Measurements from ENCODE around the gene ZNF397. TPM values are rescaled to one million over a fixed set of nuclear protein-coding genes. Genes with fewer than 3 reads are reported as not detected.

ZNF397 gene
- total and polyA plus RNA-seq, 4 donors, result 3.8 to 20.0 (median 9.6) TPM

- Histone ChIP-seq H3K36me3 (ENCODE audit: control insufficient read depth in 4 of 4, insufficient read depth in 3 of 4, low read depth in 1 of 4, low read length in 3 of 4) (peaks cover 0 to 1% (median 0%) of the 10 kb centered on the region in 4 donors), H3K4me3 (ENCODE audit: low read depth in 1 of 3, low read length in 3 of 3) (no peak overlapping the region), H3K4me1 (ENCODE audit: control insufficient read depth in 4 of 4, insufficient read depth in 4 of 4, low read length in 3 of 4) (no peaks in the 10 kb centered on the region), H3K27me3 (ENCODE audit: control insufficient read depth in 4 of 4, insufficient read depth in 4 of 4, low read length in 3 of 4) (no peaks in the 10 kb centered on the region), H3K27ac (ENCODE audit: low read depth in 1 of 2, low read length in 2 of 2) (no peak overlapping the region), H3K9ac (ENCODE audit: low read depth in 1 of 2, low read length in 2 of 2) (no peak overlapping the region), H3K9me3 (ENCODE audit: control insufficient read depth in 4 of 4, low read length in 3 of 4) (peaks cover 0 to 10% (median 4%) of the 10 kb centered on the region in 4 donors)
- DNase-seq (ENCODE audit: low spot score), result no peak
- WGBS, result 99% methylated on average over 3 of the region's 3 CpGs
- TF ChIP-seq GABPA (IDR thresholded peaks at IDR 0.05 in 1 of 2, conservative IDR thresholded peaks at IDR 0.05 in 1 of 2) (no peak), CTCF (IDR thresholded peaks at IDR 0.05; ENCODE audit: low read depth, low read length, missing input control) (no peak), FOXA1 (IDR thresholded peaks at IDR 0.05) (no peak), TAF1 (conservative IDR thresholded peaks at IDR 0.05) (no peak), EGR1 (IDR thresholded peaks at IDR 0.05; ENCODE audit: low read depth in 2 of 2) (no peak), RXRA (IDR thresholded peaks at IDR 0.05) (no peak), JUND (IDR thresholded peaks at IDR 0.05) (no peak), FOXA2 (IDR thresholded peaks at IDR 0.05) (no peak), NR2F2 (IDR thresholded peaks at IDR 0.05) (no peak)
Measured at GRCh38 chr18:35276267-35276666, 35.4 kb downstream of the ZNF397 start.

- Histone ChIP-seq H3K4me1 (ENCODE audit: control insufficient read depth in 4 of 4, insufficient read depth in 4 of 4, low read length in 3 of 4) (no peaks in the 10 kb centered on the region), H3K27me3 (ENCODE audit: control insufficient read depth in 4 of 4, insufficient read depth in 4 of 4, low read length in 3 of 4) (no peaks in the 10 kb centered on the region), H3K4me3 (ENCODE audit: low read depth in 1 of 3, low read length in 3 of 3) (no peak overlapping the region), H3K9ac (ENCODE audit: low read depth in 1 of 2, low read length in 2 of 2) (no peak overlapping the region), H3K36me3 (ENCODE audit: control insufficient read depth in 4 of 4, insufficient read depth in 3 of 4, low read depth in 1 of 4, low read length in 3 of 4) (peaks cover 0 to 1% (median 0%) of the 10 kb centered on the region in 4 donors), H3K27ac (ENCODE audit: low read depth in 1 of 2, low read length in 2 of 2) (no peak overlapping the region), H3K9me3 (ENCODE audit: control insufficient read depth in 4 of 4, low read length in 3 of 4) (peaks cover 0 to 10% (median 3%) of the 10 kb centered on the region in 4 donors)
- TF ChIP-seq RAD21 (IDR thresholded peaks at IDR 0.05) (no peak), CTCF (IDR thresholded peaks at IDR 0.05; ENCODE audit: low read depth, low read length, missing input control) (no peak), YY1 (IDR thresholded peaks at IDR 0.05) (no peak), NR2F2 (IDR thresholded peaks at IDR 0.05) (no peak), MAX (IDR thresholded peaks at IDR 0.05) (no peak), GABPA (IDR thresholded peaks at IDR 0.05 in 1 of 2, conservative IDR thresholded peaks at IDR 0.05 in 1 of 2) (no peak), RXRA (IDR thresholded peaks at IDR 0.05) (no peak), JUND (IDR thresholded peaks at IDR 0.05) (no peak), HNF4G (IDR thresholded peaks at IDR 0.05) (no peak), FOXA1 (IDR thresholded peaks at IDR 0.05) (no peak), FOXA2 (IDR thresholded peaks at IDR 0.05) (no peak), HNF4A (conservative IDR thresholded peaks at IDR 0.05) (no peak), TAF1 (conservative IDR thresholded peaks at IDR 0.05) (no peak), EGR1 (IDR thresholded peaks at IDR 0.05; ENCODE audit: low read depth in 2 of 2) (no peak), SP1 (IDR thresholded peaks at IDR 0.05) (no peak)
- TF ChIP-seq, protein P1, sequence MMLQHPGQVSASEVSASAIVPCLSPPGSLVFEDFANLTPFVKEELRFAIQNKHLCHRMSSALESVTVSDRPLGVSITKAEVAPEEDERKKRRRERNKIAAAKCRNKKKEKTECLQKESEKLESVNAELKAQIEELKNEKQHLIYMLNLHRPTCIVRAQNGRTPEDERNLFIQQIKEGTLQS (IDR thresholded peaks at IDR 0.05), result no peak
- TF ChIP-seq, protein P2, sequence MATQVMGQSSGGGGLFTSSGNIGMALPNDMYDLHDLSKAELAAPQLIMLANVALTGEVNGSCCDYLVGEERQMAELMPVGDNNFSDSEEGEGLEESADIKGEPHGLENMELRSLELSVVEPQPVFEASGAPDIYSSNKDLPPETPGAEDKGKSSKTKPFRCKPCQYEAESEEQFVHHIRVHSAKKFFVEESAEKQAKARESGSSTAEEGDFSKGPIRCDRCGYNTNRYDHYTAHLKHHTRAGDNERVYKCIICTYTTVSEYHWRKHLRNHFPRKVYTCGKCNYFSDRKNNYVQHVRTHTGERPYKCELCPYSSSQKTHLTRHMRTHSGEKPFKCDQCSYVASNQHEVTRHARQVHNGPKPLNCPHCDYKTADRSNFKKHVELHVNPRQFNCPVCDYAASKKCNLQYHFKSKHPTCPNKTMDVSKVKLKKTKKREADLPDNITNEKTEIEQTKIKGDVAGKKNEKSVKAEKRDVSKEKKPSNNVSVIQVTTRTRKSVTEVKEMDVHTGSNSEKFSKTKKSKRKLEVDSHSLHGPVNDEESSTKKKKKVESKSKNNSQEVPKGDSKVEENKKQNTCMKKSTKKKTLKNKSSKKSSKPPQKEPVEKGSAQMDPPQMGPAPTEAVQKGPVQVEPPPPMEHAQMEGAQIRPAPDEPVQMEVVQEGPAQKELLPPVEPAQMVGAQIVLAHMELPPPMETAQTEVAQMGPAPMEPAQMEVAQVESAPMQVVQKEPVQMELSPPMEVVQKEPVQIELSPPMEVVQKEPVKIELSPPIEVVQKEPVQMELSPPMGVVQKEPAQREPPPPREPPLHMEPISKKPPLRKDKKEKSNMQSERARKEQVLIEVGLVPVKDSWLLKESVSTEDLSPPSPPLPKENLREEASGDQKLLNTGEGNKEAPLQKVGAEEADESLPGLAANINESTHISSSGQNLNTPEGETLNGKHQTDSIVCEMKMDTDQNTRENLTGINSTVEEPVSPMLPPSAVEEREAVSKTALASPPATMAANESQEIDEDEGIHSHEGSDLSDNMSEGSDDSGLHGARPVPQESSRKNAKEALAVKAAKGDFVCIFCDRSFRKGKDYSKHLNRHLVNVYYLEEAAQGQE (IDR thresholded peaks at IDR 0.05), result no peak
- TF ChIP-seq, protein P3, sequence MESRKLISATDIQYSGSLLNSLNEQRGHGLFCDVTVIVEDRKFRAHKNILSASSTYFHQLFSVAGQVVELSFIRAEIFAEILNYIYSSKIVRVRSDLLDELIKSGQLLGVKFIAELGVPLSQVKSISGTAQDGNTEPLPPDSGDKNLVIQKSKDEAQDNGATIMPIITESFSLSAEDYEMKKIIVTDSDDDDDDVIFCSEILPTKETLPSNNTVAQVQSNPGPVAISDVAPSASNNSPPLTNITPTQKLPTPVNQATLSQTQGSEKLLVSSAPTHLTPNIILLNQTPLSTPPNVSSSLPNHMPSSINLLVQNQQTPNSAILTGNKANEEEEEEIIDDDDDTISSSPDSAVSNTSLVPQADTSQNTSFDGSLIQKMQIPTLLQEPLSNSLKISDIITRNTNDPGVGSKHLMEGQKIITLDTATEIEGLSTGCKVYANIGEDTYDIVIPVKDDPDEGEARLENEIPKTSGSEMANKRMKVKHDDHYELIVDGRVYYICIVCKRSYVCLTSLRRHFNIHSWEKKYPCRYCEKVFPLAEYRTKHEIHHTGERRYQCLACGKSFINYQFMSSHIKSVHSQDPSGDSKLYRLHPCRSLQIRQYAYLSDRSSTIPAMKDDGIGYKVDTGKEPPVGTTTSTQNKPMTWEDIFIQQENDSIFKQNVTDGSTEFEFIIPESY (IDR thresholded peaks at IDR 0.05), result no peak
- DNase-seq (ENCODE audit: low spot score), result no peak
Measured at GRCh38 chr18:35277633-35278032, 36.8 kb downstream of the ZNF397 start.

All from liver (tissue), 9 donors.